Measurements from ENCODE around the gene EXD3.

Gene EXD3

GRCh38 chr9:137447722-137448601 is 25.0 kb upstream of the EXD3 start:
- no peak for DNase-seq (ENCODE audit: low spot score)

- no peak for DNase-seq (ENCODE audit: low spot score)
These were observed 24.0 kb upstream of the EXD3 start for GRCh38 chr9:137446851-137447471.

- DNase-seq (ENCODE audit: low spot score) = no peak
These were observed 23.0 kb upstream of the EXD3 start for GRCh38 chr9:137445930-137446431.

- DNase-seq (ENCODE audit: low spot score) = no peak
These were observed 22.4 kb upstream of the EXD3 start for GRCh38 chr9:137445275-137445807.

- DNase-seq (ENCODE audit: low spot score) = no peak
These were observed 21.3 kb upstream of the EXD3 start for GRCh38 chr9:137444106-137444790.

- DNase-seq (ENCODE audit: low spot score) = no peak
These were observed 19.0 kb upstream of the EXD3 start for GRCh38 chr9:137441935-137442321.

- no peak for DNase-seq (ENCODE audit: low spot score)
These were observed 18.4 kb upstream of the EXD3 start, which contains the start of gene ENTPD8 for GRCh38 chr9:137441289-137441934. ENTPD8 (minus strand) TSS chr9:137441357; CDS start chr9:137438285, 3,072 bp downstream.

- no peak for DNase-seq (ENCODE audit: low spot score)
These were observed 16.3 kb upstream of the EXD3 start for GRCh38 chr9:137439158-137439714.

- no peak for DNase-seq (ENCODE audit: low spot score)
These were observed 15.7 kb upstream of the EXD3 start for GRCh38 chr9:137438591-137439157.

- DNase-seq (ENCODE audit: low spot score) = no peak
These were observed 15.0 kb upstream of the EXD3 start for GRCh38 chr9:137437691-137438590.

GRCh38 chr9:137436761-137437600 is 14.0 kb upstream of the EXD3 start:
- DNase-seq (ENCODE audit: low spot score) = no peak

- no peak for DNase-seq (ENCODE audit: low spot score)
These were observed 13.2 kb upstream of the EXD3 start for GRCh38 chr9:137435980-137436760.

GRCh38 chr9:137435381-137435891 is 12.5 kb upstream of the EXD3 start:
- no peak for DNase-seq (ENCODE audit: low spot score)

- no peak for DNase-seq (ENCODE audit: low spot score)
These were observed 11.8 kb upstream of the EXD3 start for GRCh38 chr9:137434498-137435380.

GRCh38 chr9:137433916-137434431 is 11.0 kb upstream of the EXD3 start:
- no peak for DNase-seq (ENCODE audit: low spot score)

GRCh38 chr9:137433349-137433915 is 10.5 kb upstream of the EXD3 start:
- DNase-seq (ENCODE audit: low spot score) = no peak
